H9 (cell line): ENCODE data around the gene MAP2K7. TPM values are rescaled to one million over a fixed set of nuclear protein-coding genes. Genes with fewer than 3 reads are reported as not detected.

Experiments
- DNase-seq: peaks from one replicate; pipeline ENCODE4 v3.0.0-alpha.2; 2017
- H2AFZ ChIP-seq: one replicate; pipeline ENCODE4 v1.6.1; 2013; ENCODE audit warnings: mild to moderate bottlenecking, low read length, control low read depth, moderate library complexity
- H2AK5ac ChIP-seq: 2 replicates; pipeline ENCODE4 v1.6.1; 2013; ENCODE audit warnings: low read length, control low read depth, mixed read lengths; ENCODE audit not compliant: insufficient read length
- H2BK120ac ChIP-seq: one replicate; pipeline ENCODE4 v1.6.1; 2013; ENCODE audit warnings: low read depth, mild to moderate bottlenecking, low read length, control low read depth, inconsistent platforms; ENCODE audit not compliant: poor library complexity, severe bottlenecking
- H2BK12ac ChIP-seq: 2 replicates; pipeline ENCODE4 v1.6.1; 2013; ENCODE audit warnings: low read length, control low read depth, mixed read lengths, low read depth; ENCODE audit not compliant: insufficient read length
- H2BK15ac ChIP-seq: 2 replicates; pipeline ENCODE4 v1.6.1; 2013; ENCODE audit warnings: low read depth, low read length, control low read depth
- H2BK20ac ChIP-seq: one replicate; pipeline ENCODE4 v1.6.1; 2013; ENCODE audit warnings: low read depth, mild to moderate bottlenecking, low read length, control low read depth, inconsistent platforms; ENCODE audit not compliant: poor library complexity, severe bottlenecking
- H2BK5ac ChIP-seq: 2 replicates; pipeline ENCODE4 v1.6.1; 2013; ENCODE audit warnings: low read length, control low read depth, mixed read lengths; ENCODE audit not compliant: insufficient read length
- H3K14ac ChIP-seq: 2 replicates; pipeline ENCODE4 v1.6.1; 2013; ENCODE audit warnings: low read length, control low read depth; ENCODE audit not compliant: insufficient read depth
- H3K18ac ChIP-seq: 2 replicates; pipeline ENCODE4 v1.6.1; 2013; ENCODE audit warnings: low read depth, mild to moderate bottlenecking, mixed read lengths, low read length, control low read depth; ENCODE audit not compliant: insufficient read length
- H3K23ac ChIP-seq: 2 replicates; pipeline ENCODE4 v1.6.1; 2013; ENCODE audit warnings: low read length, control low read depth, mixed read lengths, low read depth; ENCODE audit not compliant: insufficient read length
- H3K23me2 ChIP-seq: 2 replicates; pipeline ENCODE4 v1.6.1; 2013; ENCODE audit warnings: low read depth, mild to moderate bottlenecking, mixed read lengths, low read length, control low read depth; ENCODE audit not compliant: insufficient read length, poor library complexity, severe bottlenecking
- H3K27ac ChIP-seq: 2 replicates; pipeline ENCODE4 v1.5.1; 2013; ENCODE audit warnings: low read length, control low read depth, mixed read lengths, low read depth; ENCODE audit not compliant: insufficient read length
- H3K27me3 ChIP-seq: 2 replicates; pipeline ENCODE4 v1.6.1; 2013; ENCODE audit warnings: low read length, control low read depth, inconsistent platforms; ENCODE audit not compliant: insufficient read depth
- H3K4ac ChIP-seq: 2 replicates; pipeline ENCODE4 v1.6.1; 2013; ENCODE audit warnings: low read depth, mild to moderate bottlenecking, control low read depth, inconsistent platforms, low read length, moderate library complexity
- H3K4me1 ChIP-seq: 2 replicates; pipeline ENCODE4 v1.6.1; 2013; ENCODE audit warnings: low read length, control low read depth, inconsistent platforms; ENCODE audit not compliant: insufficient read depth
- H3K4me2 ChIP-seq: 2 replicates; pipeline ENCODE4 v1.6.1; 2013; ENCODE audit warnings: low read length, control low read depth, mixed read lengths; ENCODE audit not compliant: insufficient read length, insufficient read depth
- H3K56ac ChIP-seq: 2 replicates; pipeline ENCODE4 v1.6.1; 2013; ENCODE audit warnings: low read depth, mild to moderate bottlenecking, mixed read lengths, low read length, control low read depth; ENCODE audit not compliant: insufficient read length
- H3K79me1 ChIP-seq: 2 replicates; pipeline ENCODE4 v1.6.1; 2013; ENCODE audit warnings: low read depth, mild to moderate bottlenecking, moderate library complexity, low read length, control low read depth, inconsistent platforms; ENCODE audit not compliant: insufficient read depth, poor library complexity, severe bottlenecking
- H3K79me2 ChIP-seq: 2 replicates; pipeline ENCODE4 v1.6.1; 2013; ENCODE audit warnings: low read length, control low read depth, inconsistent platforms; ENCODE audit not compliant: insufficient read depth
- H3K9ac ChIP-seq: 2 replicates; pipeline ENCODE4 v1.6.1; 2013; ENCODE audit warnings: low read length, control low read depth, mixed read lengths; ENCODE audit not compliant: insufficient read length; ENCODE audit errors: extremely low read depth
- H3K9me3 ChIP-seq: one replicate; pipeline ENCODE4 v1.6.1; 2013; ENCODE audit warnings: low read depth, low read length, inconsistent platforms; ENCODE audit not compliant: control insufficient read depth
- H3T11ph ChIP-seq: one replicate; pipeline ENCODE4 v1.6.1; 2013; ENCODE audit warnings: mild to moderate bottlenecking, low read length, control low read depth, inconsistent platforms
- H4K20me1 ChIP-seq: one replicate; pipeline ENCODE4 v1.6.1; 2013; ENCODE audit not compliant: control insufficient read depth, insufficient read length, insufficient read depth
- H4K5ac ChIP-seq: 2 replicates; pipeline ENCODE4 v1.6.1; 2013; ENCODE audit warnings: low read depth, mild to moderate bottlenecking, mixed read lengths, low read length, control low read depth; ENCODE audit not compliant: insufficient read length
- H4K8ac ChIP-seq: replicated peaks from 2 replicates; pipeline ENCODE4 v1.6.1; 2013; ENCODE audit warnings: low read length, control low read depth, mixed read lengths, low read depth; ENCODE audit not compliant: insufficient read length
- H4K91ac ChIP-seq: 2 replicates; pipeline ENCODE4 v1.6.1; 2013; ENCODE audit warnings: low read depth, mild to moderate bottlenecking, moderate library complexity, mixed read lengths, low read length, control low read depth; ENCODE audit not compliant: insufficient read length
- H3K27ac Mint-ChIP-seq, 3 experiments: 2 replicates in 2 of 3; 3 replicates in 1 of 3; pipeline ENCODE4 v1.8.0; 2020 to 2021; ENCODE audit warnings: mixed read lengths in 3 of 3, mild to moderate bottlenecking in 1 of 3, moderate library complexity in 1 of 3
- H3K27me3 Mint-ChIP-seq: 2 replicates; pipeline ENCODE4 v1.8.0; 2021; ENCODE audit warnings: low read depth, mild to moderate bottlenecking, moderate library complexity, mixed read lengths
- H3K36me3 Mint-ChIP-seq, 3 experiments: 2 replicates in 2 of 3; 3 replicates in 1 of 3; pipeline ENCODE4 v1.8.0; 2020 to 2021; ENCODE audit warnings: low read depth in 3 of 3, mixed read lengths in 3 of 3; ENCODE audit not compliant: insufficient read depth in 1 of 3
- H3K4me1 Mint-ChIP-seq, 2 experiments: 2 replicates each; pipeline ENCODE4 v1.8.0; 2020; ENCODE audit warnings: mixed read lengths in 2 of 2
- H3K4me3 Mint-ChIP-seq, 2 experiments: 2 replicates in 1 of 2; 3 replicates in 1 of 2; pipeline ENCODE4 v1.8.0; 2020 to 2021; ENCODE audit warnings: mild to moderate bottlenecking in 2 of 2, mixed read lengths in 2 of 2, moderate library complexity in 1 of 2
- H3K9me3 Mint-ChIP-seq, 2 experiments: 2 replicates in 1 of 2; 3 replicates in 1 of 2; pipeline ENCODE4 v1.8.0; 2020; ENCODE audit warnings: mild to moderate bottlenecking in 2 of 2, mixed read lengths in 2 of 2, moderate library complexity in 1 of 2
- CTCF ChIP-seq: fragments of 200-600 bp; sonication (generic); conservative IDR thresholded peaks from 3 replicates; pipeline ENCODE4 v1.8.0; 2021; ENCODE audit warnings: antibody characterized with exemption, mild to moderate bottlenecking
- WGBS: extraction: QIAGEN DNeasy Blood & Tissue Kit; methylation state at CpG from one replicate; pipeline ENCODE4 v1.1.7; 2013; ENCODE audit warnings: missing lambda C conversion rate, low lambda C conversion rate, mixed read lengths; ENCODE audit not compliant: insufficient read length; ENCODE audit errors: extremely low coverage; 5-methylcytosine and 5-hydroxymethylcytosine counted together
- total RNA-seq: library from RNA; stranded (reverse); gene quantifications from 2 replicates; pipeline ENCODE4 v1.2.1, GENCODE V29; 2021

Gene MAP2K7
- total RNA-seq, 1 experiment from 2014 or later: 48.1 TPM

DNA sequence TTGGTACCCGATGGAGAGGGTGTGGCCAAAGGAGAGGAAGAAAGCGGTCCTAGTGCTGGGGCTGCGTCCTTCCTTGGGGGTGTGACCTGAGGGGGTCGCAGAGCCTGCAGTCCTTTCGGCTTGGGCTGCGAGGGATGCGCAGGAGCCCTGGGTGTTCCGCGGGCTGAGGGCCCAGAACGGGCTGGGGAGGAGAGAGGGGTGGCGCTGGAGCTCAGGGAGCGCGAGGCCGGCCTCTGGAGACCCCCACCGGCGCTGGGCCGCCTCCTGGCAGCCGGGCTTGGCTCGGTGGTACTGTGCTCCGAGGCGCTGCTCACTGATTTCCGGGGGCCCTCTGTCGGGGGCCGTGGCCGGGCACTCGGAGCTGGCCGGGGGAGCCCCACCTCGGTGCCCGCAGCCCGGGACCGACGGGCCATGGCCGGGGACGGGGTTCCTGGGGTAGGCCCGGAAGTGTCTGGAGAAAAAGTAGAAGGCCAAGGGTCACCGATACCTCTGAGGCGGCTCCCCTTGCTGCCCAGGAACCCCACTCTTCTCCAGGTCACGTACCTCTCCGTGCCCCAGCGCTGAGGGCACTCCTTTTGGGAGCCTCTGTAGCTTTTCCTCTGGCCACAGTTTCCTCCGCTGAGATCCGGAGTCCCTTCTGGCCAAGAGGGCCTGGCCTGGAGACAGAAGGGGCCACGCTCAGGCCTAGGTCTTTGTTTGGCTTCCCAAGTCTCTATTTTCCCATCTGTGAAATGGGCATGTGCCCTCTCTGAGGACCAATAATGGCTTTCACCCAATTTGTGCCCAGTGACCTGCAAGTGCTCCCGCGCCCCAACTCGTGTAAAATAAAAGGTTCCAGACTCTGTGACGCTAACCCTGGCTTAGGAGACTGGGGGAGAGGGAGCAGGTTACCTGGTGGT, 31.1 kb upstream of the MAP2K7 start:
- peak overlapping the region; percentile 42 to 97 for H3K4me3 Mint-ChIP-seq
- Histone ChIP-seq H2BK12ac (no peak overlapping the region), H2BK15ac (no peak overlapping the region), H2AK5ac (no peak overlapping the region), H3K4me1 (no peaks in the 10 kb centered on the region; the same call in 1 of the 2 replicates), H3K23me2 (peaks cover 22% of the 10 kb centered on the region), H2BK20ac (no peak overlapping the region), H3T11ph (no peak overlapping the region), H3K14ac (no peak overlapping the region; the same call in 1 of the 2 replicates), H3K23ac (no peak overlapping the region), H2BK5ac (no peak overlapping the region), H4K8ac (no peak overlapping the region), H3K79me1 (no peaks in the 10 kb centered on the region), H3K4ac (no peak overlapping the region), H3K18ac (no peak overlapping the region), H4K91ac (no peak overlapping the region), H2BK120ac (no peak overlapping the region), H3K79me2 (no peaks in the 10 kb centered on the region), H3K56ac (no peak overlapping the region), H4K20me1 (no peaks in the 10 kb centered on the region), H3K9ac (no peak overlapping the region), H2AFZ (no peak overlapping the region), H3K9me3 (no peaks in the 10 kb centered on the region), H3K27ac (no peak overlapping the region), H3K4me2 (no peak overlapping the region), H3K27me3 (peaks cover 1% of the 10 kb centered on the region; the same call in 1 of the 2 replicates), H4K5ac (no peak overlapping the region)
- H3K9me3 Mint-ChIP-seq: no peaks in the 10 kb centered on the region
- H3K4me1 Mint-ChIP-seq: peaks cover 17 to 31% of the 10 kb centered on the region in 2 experiments
- no peak for TF ChIP-seq CTCF
- H3K36me3 Mint-ChIP-seq: peaks cover 0 to 6% (median 5%) of the 10 kb centered on the region in 3 experiments; a peak in 4 of 7 replicates
- peaks cover 14% of the 10 kb centered on the region for H3K27me3 Mint-ChIP-seq
- DNase-seq: no peak
- H3K27ac Mint-ChIP-seq: peak overlapping the region in 1 of 3 experiments; percentile 99; a peak in 1 of 7 replicates
- WGBS: no CpG with 5 or more reads among the region's 47 CpGs
